ENCODE results near the gene FHAD1. TPM values are rescaled to one million over a fixed set of nuclear protein-coding genes. Genes with fewer than 3 reads are reported as not detected.
A peak's percentile ranks its signal among the peaks of the same experiment; 100 is the strongest.

FHAD1 gene
- total RNA-seq, 1 experiment from 2014 or later, result 1.0 TPM

DNA sequence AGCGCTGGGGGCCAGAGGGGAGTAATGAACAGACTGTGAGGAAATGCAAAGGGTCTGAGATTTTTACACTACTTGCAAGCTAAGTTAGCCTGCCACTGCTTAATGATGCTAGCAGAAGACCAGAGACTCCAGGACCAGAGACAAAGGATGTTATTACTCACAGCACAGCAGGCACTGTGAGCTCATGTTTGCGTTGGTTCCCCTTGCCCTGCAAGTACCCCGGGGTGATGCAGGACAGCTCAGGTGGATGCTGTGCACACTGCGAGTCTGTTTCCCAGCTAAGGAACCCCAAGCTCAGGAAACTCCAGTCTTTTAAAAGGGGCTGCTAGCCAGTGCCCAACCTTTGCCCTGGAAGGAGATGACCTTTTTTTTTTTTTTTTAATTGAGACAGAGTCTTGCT lies 1.2 kb downstream of the FHAD1 start:
- DNase-seq (ENCODE audit: low read depth), result no peak

DNA sequence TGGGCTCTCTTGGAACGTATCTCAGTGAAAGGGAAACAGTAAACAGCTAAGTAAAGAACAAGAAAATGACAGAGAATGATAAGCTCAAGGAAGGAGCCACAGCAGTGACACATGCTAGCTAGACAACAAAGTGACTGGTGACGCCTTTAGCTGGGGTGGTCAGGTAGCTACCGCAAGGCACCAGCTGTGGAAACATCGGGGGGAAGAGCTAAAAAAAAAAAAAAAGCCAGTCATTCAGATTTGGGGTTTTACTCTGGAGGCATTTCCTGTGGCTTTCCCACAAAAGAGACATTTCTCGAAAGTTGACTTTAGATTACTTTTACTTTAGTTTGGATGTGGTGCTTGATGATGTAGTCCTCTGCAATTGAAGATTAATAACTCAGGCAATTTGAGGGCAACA lies 2.1 kb downstream of the FHAD1 start:
- DNase-seq (ENCODE audit: low read depth), result peak; percentile 57

- no peak for DNase-seq (ENCODE audit: low read depth)
Observed at GRCh38 chr1:15251857-15252835, 5.1 kb downstream of the FHAD1 start.

- DNase-seq (ENCODE audit: low read depth), result no peak
Observed at GRCh38 chr1:15254559-15254958, 7.5 kb downstream of the FHAD1 start.

DNA sequence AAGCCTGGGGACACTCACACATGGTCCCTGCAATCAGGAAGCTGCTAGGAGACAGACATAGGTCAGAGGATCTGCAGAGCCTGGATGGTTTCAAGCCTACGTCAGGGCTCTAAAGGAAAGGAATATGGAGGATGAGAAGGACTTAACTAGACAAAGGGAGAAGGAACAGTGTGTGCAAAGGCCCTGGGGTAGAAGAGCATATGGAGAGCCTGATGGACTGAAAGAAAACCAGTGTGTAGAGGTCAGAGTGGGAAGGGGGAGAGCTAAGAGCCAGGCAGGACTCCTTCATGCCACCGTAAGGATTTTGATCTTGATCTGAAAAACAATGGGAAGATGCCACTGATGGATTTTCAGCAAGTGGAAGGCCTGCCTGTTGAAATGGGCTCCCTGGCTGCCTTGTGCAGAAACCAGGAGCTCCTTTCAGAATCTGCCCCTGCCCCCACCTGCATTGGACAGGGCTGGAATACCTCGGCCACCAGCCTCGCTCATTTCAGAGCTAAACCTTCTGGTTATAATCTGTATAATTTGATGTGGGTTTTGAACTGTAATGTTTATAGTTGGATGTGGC lies 8.6 kb downstream of the FHAD1 start:
- DNase-seq (ENCODE audit: low read depth), result no peak

- no peak for DNase-seq (ENCODE audit: low read depth)
Observed at GRCh38 chr1:15256584-15256983, 9.6 kb downstream of the FHAD1 start.

DNA sequence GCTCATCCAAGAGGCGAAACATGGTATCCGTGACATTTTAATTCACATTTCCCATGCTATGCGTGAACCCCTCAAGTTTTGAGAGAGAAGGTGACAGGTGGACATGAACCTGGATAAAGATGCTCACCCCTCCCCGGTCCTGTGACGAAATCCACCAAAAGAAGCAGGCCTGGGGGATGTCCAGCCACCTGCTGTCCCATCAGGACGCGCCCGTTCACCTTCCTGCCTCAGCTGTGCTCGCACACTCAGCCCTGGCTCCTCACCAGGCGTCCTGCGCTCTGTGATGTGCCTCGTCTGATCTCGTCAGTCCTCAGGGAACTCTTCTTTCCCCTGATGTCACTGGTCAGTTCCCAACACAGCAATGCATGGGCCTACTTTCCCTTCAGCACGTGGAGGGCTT lies 10.3 kb downstream of the FHAD1 start:
- no peak for DNase-seq (ENCODE audit: low read depth)

DNA sequence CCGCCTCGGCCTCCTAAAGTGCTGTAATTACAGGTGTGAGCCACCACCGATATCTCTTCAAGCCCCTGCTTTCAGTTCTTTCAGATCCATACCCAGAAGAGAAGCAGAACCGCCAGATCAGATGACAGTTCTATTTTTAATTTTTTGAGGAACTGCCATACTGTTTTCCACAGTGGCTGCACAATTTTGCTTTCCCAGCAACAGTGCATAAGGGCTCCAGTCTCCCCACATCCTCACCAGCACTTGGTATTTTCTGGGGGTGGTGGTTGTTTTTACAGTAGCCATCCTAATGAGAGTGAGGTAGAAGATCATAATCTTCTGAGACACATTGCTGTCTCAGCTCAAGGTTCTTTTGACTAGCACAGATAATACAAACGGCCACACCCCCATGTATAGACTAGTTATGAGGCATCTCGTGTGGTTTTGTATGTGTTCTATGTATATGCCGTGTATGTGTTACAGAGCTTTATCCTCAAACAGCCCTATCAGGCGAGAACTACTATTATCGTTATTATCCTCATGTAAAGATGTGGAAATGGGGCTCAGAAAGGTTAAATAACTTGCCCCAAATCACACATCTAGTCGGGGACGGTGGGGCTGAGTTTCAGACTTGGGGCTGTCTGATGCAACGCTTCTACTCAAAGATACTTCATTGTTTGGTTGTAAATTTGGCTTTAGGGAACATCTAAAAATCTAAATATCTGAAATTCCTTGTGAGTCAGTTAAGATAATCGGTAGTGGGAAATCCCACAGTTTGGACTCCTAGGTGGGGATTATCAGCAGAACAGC lies 12.0 kb downstream of the FHAD1 start:
- no peak for DNase-seq (ENCODE audit: low read depth)

- DNase-seq (ENCODE audit: low read depth), result no peak
Observed at GRCh38 chr1:15259622-15260007, 12.6 kb downstream of the FHAD1 start.

DNA sequence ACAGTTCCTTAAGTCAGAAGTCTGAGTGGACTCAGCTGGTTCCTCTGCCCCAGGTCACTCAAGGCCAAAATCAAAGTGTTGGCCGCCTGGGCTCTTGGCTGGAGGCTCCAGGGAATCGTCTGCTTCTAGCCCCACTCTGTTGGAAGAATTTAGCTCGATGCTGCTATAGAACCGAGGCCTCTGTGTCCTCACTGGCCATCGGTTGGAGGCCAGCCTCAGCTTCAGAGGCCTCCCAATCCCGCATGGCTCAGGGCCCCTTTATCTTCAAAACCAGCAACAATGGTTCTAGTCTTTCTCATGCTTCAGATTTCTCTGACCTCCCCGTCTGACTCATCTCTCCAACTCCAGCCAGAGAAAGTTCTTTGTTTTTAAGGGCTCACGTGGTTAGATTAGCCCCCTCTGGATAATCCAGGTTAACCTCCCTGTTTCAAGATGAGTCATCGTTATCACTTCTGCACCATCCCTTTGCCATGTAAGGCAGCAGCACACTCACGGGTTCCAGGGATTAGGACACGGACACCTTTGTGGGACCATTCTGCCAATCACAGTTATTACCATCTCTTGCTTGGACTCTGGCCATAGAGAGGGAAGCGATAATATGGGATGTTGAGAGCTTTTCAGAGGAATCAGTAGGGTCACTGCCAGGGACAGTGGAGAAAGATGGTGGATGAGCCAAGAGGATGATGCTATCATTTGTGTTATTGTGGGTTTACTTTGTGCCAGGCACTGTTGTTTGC lies 13.6 kb downstream of the FHAD1 start:
- DNase-seq (ENCODE audit: low read depth), result peak; percentile 77

DNA sequence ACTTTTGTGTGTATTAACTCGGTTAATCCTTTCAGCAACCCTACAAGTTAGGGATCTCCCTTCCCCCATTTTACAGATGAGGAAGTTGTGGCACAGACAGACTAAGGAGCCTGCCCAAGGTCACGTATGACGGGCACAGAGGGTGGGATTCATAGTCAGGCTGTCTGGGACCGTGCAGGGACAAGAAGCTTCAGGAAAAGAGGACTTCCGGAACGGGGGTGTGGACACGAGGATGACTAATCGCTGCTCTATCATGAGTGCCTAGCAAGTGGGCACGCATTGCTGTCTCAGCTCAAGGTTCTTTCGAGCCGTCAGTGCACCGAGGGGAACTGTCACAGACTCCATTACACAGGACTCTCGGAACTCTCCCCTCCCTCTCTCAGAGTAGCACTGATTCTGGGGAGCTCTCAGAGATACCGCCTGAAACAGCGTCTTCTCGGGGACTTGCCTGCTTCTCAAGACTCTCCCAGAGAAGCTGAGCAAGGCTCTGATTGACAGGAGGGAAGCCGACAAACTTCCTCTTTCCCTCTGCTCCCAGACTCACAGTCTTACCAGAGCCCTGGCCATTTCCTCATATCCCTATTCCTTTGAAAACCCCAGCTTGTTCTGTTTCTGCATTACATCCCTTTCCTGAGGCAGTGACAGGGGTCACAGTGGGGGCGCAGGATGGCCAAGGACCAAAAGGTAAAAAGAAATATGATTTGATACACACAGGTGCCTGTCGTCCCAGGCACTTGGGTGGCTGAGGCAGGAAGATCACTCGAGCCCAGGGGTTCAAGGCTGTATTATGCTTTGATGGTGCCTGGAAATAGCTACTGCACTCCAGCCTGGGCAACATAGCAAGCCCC lies 14.4 kb downstream of the FHAD1 start:
- DNase-seq (ENCODE audit: low read depth), result peak; percentile 74

DNA sequence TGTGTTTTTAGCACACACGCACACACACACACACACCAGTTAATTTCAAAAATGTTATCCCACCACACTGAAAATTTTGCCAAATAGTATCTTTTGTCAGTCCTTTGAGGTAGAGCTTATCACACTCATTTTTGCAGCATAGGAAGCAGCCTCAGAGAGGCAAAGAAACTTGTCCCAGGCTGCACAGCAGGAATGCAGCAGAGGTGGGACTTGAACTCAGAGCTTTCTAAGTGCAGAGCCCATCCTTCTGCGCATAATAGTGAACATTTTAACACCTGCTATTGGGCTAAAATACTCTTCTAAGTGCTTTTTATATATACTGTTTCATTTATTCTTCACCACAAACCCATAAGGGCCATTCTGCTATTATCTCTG lies 15.0 kb downstream of the FHAD1 start:
- no peak for DNase-seq (ENCODE audit: low read depth)

GRCh38 chr1:15262706-15263105 lies 15.7 kb downstream of the FHAD1 start:
- DNase-seq (ENCODE audit: low read depth), result no peak

GRCh38 chr1:15264769-15265168 lies 17.7 kb downstream of the FHAD1 start:
- no peak for DNase-seq (ENCODE audit: low read depth)

- DNase-seq (ENCODE audit: low read depth), result no peak
Observed at GRCh38 chr1:15271196-15271595, 24.2 kb downstream of the FHAD1 start.

DNA sequence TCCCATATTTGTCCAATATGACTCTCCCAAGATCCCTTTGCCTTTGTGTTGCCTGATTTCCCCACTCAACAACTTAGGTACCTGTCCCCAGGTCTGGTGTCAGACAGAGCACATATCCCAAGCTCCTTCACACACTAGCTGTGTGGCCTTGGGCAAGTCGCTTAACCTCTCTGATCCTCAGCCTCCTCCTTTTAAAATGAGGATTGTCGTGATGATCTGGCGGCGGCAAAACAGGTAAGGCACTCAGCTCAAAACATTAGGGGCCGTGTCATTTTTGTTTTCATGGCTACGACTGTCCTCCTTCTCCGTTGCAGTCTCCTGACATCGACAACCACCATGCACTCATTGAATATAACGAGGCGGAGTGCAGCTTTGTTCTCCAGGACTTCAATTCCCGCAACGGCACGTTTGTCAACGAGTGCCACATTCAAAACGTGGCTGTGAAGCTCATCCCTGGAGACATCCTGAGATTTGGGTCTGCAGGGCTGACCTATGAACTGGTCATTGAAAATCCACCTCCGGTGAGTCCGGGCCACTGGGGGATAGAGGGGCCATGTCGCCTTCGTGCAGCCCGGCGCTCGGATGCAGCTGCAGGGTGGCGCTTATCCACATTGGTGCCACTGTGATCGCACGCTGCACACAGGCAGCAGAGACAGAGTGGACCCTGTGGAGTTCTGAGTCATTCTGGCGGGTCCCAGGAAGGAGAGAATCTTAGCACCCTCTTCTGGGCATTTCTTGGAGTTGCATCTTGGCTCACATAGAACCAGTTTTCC lies 25.2 kb downstream of the FHAD1 start:
- DNase-seq (ENCODE audit: low read depth), result peak; percentile 81

DNA sequence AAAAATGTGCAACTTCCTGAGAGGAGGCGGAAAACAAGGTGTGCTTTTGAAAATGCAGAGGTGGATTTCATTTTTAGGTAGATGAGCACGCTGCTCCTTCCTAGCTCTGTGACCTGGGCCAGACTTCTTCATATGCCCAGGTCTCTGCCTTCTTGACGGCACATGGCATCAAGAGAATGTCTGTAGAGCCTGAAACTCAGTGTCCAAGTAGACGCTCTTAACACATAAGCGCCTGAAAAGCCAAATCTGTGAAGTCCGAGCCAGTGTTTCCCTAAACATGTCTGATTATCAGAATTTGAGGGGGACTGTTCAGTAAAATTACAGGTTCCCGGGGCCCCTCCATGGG lies 25.7 kb downstream of the FHAD1 start:
- no peak for DNase-seq (ENCODE audit: low read depth)

GRCh38 chr1:15273274-15273673 lies 26.3 kb downstream of the FHAD1 start:
- DNase-seq (ENCODE audit: low read depth), result no peak

GRCh38 chr1:15275921-15276683 lies 29.1 kb downstream of the FHAD1 start:
- no peak for DNase-seq (ENCODE audit: low read depth)

Data from Daoy (cell line).